Psoas muscle (tissue), 8 donors: Measurements from ENCODE around the gene CCND1. TPM values are rescaled to one million over a fixed set of nuclear protein-coding genes. Genes with fewer than 3 reads are reported as not detected.

Experiments
- ATAC-seq, 4 donors: fragments of 200-7000 bp; cut with Tn5 transposase; one replicate each; pipeline ENCODE4 v1.9.1; 2020; ENCODE audit warnings: moderate library complexity in 3 of 4, mild to moderate bottlenecking in 2 of 4
- DNase-seq, 2 donors: peaks; one replicate each; pipeline ENCODE4 v3.0.0-alpha.2; 2020
- H3K27ac ChIP-seq: fragments of 200-600 bp; one replicate; pipeline ENCODE4 v1.8.0; 2022
- H3K27me3 ChIP-seq, 3 donors: fragments of 200-600 bp in 1 of 3; one replicate each; pipeline versions ENCODE4 v1.6.1 to v1.8.0; 2013 to 2022; ENCODE audit warnings: low read length in 2 of 3, mild to moderate bottlenecking in 2 of 3, moderate library complexity in 1 of 3; ENCODE audit not compliant: insufficient read depth in 3 of 3
- H3K36me3 ChIP-seq, 2 donors: fragments of 200-600 bp in 1 of 2; one replicate each; pipeline versions ENCODE4 v1.6.1 to v1.8.0; 2013 to 2022; ENCODE audit warnings: low read depth in 1 of 2, mild to moderate bottlenecking in 1 of 2, moderate library complexity in 1 of 2; ENCODE audit not compliant: insufficient read depth in 1 of 2
- H3K4me1 ChIP-seq: fragments of 200-600 bp; one replicate; pipeline ENCODE4 v1.8.0; 2022
- H3K4me3 ChIP-seq: fragments of 200-600 bp; one replicate; pipeline ENCODE4 v1.8.0; 2022; ENCODE audit warnings: mild to moderate bottlenecking
- H3K9me3 ChIP-seq: fragments of 200-600 bp; one replicate; pipeline ENCODE4 v1.8.0; 2022
- CTCF ChIP-seq: fragments of 200-600 bp; IDR thresholded peaks from one replicate; pipeline ENCODE4 v1.8.0; 2022; ENCODE audit warnings: antibody characterized with exemption
- WGBS, 3 donors: extraction: QIAGEN DNeasy Blood & Tissue Kit; methylation state at CpG; one replicate each; pipeline versions ENCODE4 v1.1.6 to v1.1.7; 2013; 5-methylcytosine and 5-hydroxymethylcytosine counted together
- intact Hi-C, 2 donors: fragments of 100-400 bp; cut with DNase I; formaldehyde crosslinking; loops; one replicate each; pipeline versions ENCODE4 v1.11.0 to v1.14.2; 2022
- polyA plus RNA-seq, 3 donors: library from polyadenylated mRNA; stranded (reverse); fragments of 200-250 nt; gene quantifications; one replicate each; pipeline ENCODE4 v1.2.3, GENCODE V29; 2013
- total RNA-seq, 4 donors: library from RNA; stranded (reverse); fragmentation: NEBNext Ultra II Directional in 2 of 4; extraction: Animal tissue kit (Norgen Biotek cat#: 25700) in 2 of 4; gene quantifications; one replicate each; pipeline versions ENCODE4 v1.2.1 to v1.2.4, GENCODE V29; 2021 to 2023
- donor health status: healthy with polysubstance abuse.
- donor health status: DM: no; HTN: no; CAD: no; lungs with moderate emphysema.
- donor health status: Bipolar disorder and iron deficiency.
- donor health status: healthy.
- donor health status: DM: yes; HTN: yes; CAD: no.
- donor health status: DM: no; HTN: no; CAD: no.
- donor health status: DM: no; HTN: no; CAD: no.
- donor health status: DM: yes; HTN: yes; CAD: no.

The CCND1 gene
- total and polyA plus RNA-seq, 7 donors, result 1.8 to 11.3 (median 6.5) TPM

- no peak for TF ChIP-seq CTCF
- ATAC-seq (no peak), DNase-seq (no peak)
- Histone ChIP-seq H3K4me1 (no peaks in the 10 kb centered on the region), H3K27me3 (peaks cover 0 to 27% (median 2%) of the 10 kb centered on the region in 3 donors), H3K9me3 (no peaks in the 10 kb centered on the region), H3K36me3 (no peaks in the 10 kb centered on the region), H3K4me3 (no peak overlapping the region), H3K27ac (no peak overlapping the region)
- intact Hi-C loops, result no loop called here
- 90 to 95% (median 92%) methylated on average over 12 of the region's 12 CpGs for WGBS, 3 donors
These were observed 39.7 kb upstream of the CCND1 start for GRCh38 chr11:69601011-69601975.

- ATAC-seq, result no peak
- Histone ChIP-seq H3K27me3 (peaks cover 0 to 22% (median 2%) of the 10 kb centered on the region in 3 donors), H3K36me3 (no peaks in the 10 kb centered on the region), H3K27ac (no peak overlapping the region), H3K4me1 (no peaks in the 10 kb centered on the region), H3K9me3 (peaks cover 3% of the 10 kb centered on the region), H3K4me3 (no peak overlapping the region)
- WGBS, 3 donors, result 52 to 61% (median 56%) methylated on average over 16 of the region's 16 CpGs
- no peak for DNase-seq
- intact Hi-C loops, result no loop called here
- TF ChIP-seq CTCF, result no peak
These were observed 37.7 kb upstream of the CCND1 start for GRCh38 chr11:69603111-69603836.

- Histone ChIP-seq H3K27me3 (peaks cover 0 to 22% (median 2%) of the 10 kb centered on the region in 3 donors), H3K4me3 (no peak overlapping the region), H3K4me1 (no peaks in the 10 kb centered on the region), H3K9me3 (peaks cover 6% of the 10 kb centered on the region), H3K36me3 (no peaks in the 10 kb centered on the region), H3K27ac (no peak overlapping the region)
- DNase-seq, result no peak
- WGBS, 3 donors, result 75 to 89% (median 80%) methylated on average over 7 of the region's 7 CpGs
- intact Hi-C loops, result no loop called here
- no peak for TF ChIP-seq CTCF
- no peak for ATAC-seq
These were observed 36.9 kb upstream of the CCND1 start for GRCh38 chr11:69604055-69604454.

- Histone ChIP-seq H3K27me3 (peaks cover 0 to 22% (median 2%) of the 10 kb centered on the region in 3 donors), H3K9me3 (peaks cover 6% of the 10 kb centered on the region), H3K36me3 (no peaks in the 10 kb centered on the region), H3K27ac (no peak overlapping the region), H3K4me3 (no peak overlapping the region), H3K4me1 (no peaks in the 10 kb centered on the region)
- DNase-seq, result no peak
- no peak for ATAC-seq
- TF ChIP-seq CTCF, result no peak
- 85 to 91% (median 86%) methylated on average over 18 of the region's 18 CpGs for WGBS, 3 donors
- intact Hi-C loops, result no loop called here
These were observed 35.0 kb upstream of the CCND1 start for GRCh38 chr11:69605737-69606526.
